ENCODE measurements around the gene MED16.

MED16 gene

DNA sequence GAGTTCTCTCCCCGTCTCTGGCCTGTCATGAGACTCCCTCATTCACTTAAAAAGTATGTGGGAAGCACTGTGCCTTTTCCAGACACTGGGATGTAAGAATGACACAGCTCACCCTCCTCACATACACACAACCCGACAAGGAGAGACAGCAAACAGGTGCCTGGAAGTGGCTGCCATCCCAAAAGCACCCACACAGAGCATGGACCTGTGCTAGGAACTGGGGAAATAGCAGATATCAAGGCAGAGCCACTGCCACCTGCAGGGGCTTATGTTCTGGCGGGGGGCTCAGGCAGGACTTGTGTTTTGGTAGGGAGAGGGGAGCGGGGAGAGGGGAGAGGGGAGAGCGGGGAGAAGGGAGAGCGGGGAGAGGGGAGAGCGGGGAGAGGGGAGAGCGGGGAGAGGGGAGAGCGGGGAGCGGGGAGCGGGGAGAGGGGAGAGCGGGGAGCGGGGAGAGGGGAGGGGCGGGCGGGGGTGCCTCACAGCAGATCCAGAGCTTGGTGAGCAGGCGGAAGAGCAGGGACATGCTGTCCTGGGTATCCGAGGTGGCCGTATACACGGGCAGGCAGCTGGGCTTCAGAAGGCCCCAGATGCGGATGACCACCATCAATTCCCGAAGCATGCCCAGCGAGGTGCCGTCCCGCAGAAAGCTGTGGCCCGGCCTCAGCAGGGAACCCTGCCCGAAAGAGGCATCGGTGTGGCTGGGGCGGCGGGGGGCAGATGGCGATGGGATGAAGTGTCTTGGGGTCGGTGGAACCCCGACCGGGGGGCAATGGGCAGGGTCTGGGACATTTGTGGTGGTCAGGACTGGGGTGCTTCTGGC lies 21.3 kb downstream of the MED16 start:
- no peak for DNase-seq (ENCODE audit: low spot score)

DNA sequence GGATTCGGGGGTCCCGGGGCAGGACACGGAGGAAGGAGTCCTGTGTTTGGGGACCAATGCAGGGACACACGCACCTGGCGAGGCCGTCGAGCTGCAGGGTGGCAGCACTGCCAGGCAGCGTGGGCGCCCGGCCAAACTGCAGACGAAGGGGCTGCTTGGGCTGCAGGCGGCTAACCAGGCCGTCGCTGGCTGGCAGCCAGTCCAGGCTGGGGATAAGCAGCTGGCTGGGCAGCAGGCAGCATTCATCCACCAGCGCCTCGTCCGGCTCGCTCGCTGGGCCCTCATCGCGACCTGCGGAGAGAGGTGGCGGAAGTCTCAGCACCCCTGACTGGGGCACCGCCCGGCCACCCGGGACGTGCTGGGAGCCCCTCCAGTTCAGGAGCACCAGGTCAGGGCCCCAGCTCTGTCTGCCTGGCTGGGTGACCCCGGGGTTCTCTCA lies 22.0 kb downstream of the MED16 start:
- no peak for DNase-seq (ENCODE audit: low spot score)

DNA sequence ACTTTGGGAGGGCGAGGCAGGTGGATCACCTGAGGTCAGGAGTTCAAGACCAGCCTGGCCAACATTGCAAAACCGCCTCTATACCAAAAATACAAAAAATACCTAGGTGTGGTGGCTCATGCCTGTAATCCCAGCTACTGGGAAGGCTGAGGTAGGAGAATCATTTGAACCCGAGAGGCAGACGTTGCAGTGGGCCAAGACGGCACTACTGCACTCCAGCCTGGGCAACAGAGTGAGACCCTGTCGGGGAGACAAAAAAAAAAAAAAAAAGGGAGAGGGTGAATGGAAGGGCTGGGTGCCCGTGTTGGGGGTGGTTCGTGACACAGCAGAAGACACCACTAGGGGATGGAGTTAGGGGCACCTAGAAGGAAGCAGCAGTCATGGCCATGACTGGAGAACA lies 22.7 kb downstream of the MED16 start:
- no peak for DNase-seq (ENCODE audit: low spot score)

DNA sequence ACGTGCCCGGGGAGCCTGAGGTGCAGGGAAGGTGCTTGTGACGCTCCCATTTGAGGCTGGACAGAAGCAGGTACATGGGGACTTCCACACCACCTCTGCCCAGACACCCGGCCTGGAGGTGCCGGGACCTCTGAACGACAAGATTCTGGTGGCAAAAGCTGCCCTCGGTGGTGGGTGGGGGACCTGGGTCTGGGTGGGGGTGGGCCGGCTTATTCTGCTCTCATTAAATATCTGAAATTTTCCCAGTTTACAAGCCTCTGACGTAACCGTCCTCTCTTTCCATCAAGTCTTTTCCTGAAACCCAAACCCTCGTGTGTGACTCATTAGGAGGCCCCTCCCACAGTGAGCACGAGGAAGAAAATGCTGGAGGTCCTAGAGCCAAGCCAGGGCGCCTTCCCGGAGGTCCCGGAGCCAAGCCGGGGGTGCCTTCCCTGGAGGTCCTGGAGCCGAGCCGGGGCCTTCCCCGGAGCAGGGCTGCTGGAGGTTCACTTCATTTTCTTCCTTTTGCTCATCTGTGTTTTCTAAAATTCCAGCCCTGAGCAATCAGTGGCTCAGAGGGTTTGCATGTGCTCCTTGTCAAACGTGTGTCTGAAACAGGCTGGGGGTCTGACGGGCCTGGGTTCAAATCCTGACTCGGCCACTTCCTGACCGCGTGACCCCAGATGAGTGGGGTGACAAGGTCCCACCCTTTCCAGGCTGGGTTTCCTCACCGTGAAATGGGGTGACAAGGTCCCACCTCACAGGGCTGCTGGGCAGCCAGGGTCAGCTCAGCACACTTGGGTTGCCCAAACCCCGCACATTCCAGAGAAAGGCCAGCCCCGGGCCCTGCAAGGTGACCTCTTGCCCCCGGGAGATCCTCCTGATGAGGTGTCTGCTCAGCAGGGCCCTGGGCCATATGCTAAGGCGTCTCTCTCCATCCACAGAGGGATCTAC lies 23.5 kb downstream of the MED16 start:
- peak; percentile 62 for DNase-seq (ENCODE audit: low spot score)

DNA sequence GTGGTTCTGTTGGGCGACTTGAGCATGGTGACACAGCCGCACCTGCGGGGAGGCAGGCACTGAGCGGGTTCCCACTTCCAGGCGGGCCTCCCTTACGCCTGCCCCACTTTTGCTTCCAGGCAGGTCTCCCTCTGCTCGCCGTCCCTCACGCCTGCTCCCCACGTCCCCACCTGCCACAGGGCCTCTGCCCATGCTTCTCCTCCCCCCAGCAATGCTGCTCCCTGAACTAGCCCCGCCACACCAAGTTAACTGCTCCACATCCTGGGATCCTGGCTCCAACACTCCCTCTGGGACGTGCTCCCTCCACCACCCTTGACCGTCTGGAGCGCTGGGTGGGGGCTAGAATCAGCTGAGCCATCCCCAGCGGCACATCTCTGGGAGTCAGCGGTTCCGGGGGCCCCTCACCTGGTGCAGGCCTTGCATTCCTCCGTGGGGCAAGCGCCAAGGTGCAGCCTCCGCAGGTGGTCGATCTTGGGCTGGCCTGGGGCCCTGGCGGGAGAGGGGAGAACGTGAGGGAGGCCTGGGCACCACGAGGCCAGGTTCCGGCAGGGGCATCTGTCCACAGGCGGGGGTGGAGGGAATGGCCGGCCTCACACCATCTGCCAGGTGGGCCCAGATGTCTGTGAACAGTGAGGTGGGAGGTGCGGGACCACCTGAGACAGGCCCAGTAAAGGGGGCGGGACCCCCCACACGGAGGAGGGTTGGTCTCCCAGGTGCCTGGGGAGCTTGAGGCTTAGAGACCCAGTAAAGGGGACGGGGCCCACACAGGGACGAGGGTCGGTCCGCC lies 24.3 kb downstream of the MED16 start:
- DNase-seq (ENCODE audit: low spot score) = no peak

DNA sequence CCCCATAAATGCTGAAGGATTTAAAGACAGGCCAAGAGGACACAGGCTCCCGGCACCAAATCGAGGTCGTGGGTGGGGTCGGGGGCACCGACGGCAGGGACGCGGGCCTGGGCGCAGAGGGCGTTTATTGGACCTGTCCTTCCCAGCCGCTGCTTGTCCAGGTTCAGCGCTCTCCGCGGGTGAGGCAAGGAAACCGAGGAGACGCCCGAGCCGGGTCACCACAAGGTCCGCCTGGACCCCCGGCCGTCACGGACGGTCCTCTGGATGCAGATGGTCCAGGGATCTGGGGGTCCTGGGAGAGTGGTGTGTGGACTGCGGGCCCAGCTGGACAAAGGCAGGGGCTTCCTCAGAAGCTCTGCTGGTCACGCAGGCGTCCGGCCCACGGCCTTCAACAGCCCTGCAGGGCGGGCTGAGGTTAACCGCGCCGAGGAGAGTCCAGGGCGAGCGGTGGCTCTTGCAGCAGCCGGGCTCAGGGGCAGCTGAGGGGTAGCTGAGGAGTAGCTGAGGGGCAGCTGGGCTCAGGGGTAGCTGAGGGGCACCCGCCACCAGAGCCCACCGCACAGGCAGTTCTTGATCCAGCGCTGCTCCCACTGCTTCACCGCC lies 25.0 kb downstream of the MED16 start:
- no peak for DNase-seq (ENCODE audit: low spot score)

DNA sequence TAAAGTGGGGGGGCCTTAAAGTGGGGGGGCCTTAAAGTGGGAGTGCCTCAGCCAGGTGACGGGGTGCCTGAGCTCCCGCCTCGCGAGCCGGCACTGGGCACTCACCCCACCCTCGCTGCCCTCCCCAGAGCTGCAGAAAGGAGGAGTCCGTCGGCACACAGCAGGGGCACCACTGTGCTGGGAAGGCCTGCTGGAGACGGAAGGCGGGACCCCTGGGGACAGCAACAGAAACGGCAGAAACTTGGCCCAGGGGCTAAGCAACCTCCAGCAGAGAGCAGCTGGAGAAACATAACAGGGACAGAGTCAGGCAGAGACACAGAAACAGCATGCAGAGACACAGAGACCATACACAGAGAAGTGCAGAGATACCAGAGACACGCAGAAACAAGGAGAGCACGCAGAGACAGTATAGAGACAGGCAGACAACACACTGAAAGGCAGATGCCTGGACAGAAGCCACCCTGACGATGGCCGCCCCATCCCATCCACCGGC lies 25.6 kb downstream of the MED16 start:
- no peak for DNase-seq (ENCODE audit: low spot score)

DNA sequence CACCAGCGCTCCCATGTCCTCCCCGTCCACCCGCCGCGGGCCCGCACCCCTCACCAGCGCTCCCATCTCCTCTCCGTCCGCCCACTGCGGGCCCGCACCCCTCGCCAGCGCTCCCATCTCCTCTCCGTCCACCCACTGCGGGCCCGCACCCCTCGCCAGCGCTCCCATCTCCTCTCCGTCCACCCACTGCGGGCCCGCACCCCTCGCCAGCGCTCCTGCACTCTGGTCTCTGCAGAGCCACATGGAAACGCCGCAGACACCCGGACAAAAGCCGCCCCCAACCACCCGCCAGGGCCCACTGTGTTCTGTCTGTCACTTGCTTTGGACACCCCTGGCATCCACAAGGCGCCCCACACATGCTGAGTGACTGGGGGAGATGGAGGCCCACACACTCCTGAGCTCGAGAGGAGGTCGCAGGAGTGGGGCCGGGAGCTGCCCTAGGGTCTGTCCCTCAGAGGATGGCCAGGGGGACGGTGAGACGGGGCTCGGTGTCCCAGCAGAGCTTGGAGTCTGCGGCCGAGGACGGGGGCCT lies 26.2 kb downstream of the MED16 start:
- DNase-seq (ENCODE audit: low spot score) = no peak

DNA sequence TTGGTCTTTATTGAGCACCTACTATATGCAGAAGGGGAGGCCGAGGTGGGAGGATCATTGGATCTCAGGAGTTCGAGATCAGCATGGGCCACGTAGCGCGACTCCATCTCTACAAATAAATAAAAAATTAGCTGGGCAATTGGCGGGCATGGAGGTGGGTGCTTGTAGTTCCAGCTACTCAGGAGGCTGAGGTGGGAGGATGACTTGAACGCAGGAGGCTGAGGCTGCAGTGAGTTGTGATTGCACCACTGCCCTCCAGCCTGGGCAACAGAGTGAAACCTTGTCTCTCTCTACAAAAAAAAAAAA lies 29.7 kb downstream of the MED16 start:
- DNase-seq (ENCODE audit: low spot score) = no peak

DNA sequence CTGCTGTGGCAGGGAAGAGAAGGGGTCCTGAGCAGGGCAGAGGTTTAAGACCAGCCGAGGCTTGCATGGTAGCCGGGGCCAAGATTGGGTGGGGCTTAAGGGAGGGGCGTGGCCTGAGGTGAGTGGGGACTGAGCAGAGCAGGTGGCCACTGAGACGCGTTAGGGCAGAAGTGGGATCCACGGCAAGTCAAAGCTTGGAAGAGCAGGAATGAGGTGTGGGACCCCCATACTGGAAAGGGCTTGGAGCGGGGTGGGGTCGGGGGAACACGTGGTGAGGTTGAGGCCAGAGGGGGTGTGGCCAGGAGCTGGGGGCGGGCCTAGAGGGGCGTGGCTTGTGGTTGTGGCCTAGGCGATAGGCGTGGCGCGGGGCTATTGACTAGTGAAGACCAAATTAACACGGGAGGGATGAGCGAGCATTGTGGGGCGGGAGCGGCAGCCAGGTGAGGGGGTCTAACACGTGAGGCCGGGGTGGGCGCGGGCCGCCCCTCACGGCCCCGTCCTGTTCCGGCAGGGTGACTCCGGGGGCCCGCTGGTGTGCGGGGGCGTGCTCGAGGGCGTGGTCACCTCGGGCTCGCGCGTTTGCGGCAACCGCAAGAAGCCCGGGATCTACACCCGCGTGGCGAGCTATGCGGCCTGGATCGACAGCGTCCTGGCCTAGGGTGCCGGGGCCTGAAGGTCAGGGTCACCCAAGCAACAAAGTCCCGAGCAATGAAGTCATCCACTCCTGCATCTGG lies 30.2 kb downstream of the MED16 start:
- peak; percentile 43 for DNase-seq (ENCODE audit: low spot score)

DNA sequence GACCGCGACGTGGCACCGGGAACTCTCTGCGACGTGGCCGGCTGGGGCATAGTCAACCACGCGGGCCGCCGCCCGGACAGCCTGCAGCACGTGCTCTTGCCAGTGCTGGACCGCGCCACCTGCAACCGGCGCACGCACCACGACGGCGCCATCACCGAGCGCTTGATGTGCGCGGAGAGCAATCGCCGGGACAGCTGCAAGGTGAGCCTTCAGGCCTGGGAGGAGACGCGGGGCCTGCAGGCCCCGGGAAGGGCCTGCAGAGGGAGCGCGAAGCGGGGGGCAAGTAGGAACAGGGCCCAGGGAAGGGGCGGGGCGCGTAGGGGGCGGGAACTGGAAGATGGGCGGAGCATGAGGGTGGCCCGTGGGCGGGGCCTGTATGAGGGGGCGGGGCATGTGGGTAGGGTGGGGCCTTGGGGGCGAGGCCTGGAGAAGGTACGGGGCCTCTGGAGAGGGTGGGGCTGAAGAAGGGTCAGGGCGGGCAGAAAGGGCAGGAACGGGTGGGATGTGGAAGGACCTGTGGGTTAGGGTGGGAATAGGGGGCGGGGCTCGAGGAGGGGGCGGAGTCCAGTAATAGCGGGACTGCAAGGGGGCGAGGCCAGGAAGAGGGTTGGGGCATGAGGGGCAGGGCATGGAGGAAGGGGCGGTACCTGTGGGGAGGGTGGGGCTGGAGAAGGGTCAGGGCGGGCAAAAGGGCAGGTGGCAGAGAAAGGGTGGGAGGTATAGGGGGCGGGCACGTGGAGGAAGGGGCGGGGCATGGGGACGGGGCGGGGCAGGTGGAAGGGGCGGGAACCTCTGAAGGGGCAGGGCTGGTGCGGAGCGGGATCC lies 31.0 kb downstream of the MED16 start:
- DNase-seq (ENCODE audit: low spot score) = peak; percentile 39

DNA sequence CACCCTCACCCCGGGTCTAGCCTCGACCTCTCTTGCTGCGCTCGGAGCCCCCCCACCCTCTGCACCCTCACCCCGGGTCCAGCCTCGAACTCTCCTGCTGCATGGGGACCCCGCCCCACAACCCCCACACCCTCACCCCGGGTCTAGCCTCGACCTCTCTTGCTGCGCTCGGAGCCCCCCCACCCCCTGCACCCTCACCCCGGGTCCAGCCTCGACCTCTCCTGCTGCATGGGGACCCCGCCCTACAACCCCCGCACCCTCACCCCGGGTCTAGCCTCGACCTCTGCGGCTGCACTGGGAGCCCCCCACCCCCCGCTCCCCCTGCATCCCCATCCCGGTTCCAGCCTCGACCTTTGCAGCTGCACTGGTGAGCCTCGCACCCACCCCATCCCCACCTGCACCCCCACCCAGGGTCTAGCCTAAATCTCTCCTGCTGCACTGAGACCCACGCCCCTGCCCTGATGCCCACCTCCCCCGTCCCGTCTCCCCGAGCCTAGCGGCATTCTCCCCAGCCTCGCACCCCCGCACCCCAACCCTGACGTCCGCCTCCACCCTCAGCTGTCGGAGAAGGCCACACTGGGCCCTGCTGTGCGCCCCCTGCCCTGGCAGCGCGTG lies 31.7 kb downstream of the MED16 start:
- no peak for DNase-seq (ENCODE audit: low spot score)

DNA sequence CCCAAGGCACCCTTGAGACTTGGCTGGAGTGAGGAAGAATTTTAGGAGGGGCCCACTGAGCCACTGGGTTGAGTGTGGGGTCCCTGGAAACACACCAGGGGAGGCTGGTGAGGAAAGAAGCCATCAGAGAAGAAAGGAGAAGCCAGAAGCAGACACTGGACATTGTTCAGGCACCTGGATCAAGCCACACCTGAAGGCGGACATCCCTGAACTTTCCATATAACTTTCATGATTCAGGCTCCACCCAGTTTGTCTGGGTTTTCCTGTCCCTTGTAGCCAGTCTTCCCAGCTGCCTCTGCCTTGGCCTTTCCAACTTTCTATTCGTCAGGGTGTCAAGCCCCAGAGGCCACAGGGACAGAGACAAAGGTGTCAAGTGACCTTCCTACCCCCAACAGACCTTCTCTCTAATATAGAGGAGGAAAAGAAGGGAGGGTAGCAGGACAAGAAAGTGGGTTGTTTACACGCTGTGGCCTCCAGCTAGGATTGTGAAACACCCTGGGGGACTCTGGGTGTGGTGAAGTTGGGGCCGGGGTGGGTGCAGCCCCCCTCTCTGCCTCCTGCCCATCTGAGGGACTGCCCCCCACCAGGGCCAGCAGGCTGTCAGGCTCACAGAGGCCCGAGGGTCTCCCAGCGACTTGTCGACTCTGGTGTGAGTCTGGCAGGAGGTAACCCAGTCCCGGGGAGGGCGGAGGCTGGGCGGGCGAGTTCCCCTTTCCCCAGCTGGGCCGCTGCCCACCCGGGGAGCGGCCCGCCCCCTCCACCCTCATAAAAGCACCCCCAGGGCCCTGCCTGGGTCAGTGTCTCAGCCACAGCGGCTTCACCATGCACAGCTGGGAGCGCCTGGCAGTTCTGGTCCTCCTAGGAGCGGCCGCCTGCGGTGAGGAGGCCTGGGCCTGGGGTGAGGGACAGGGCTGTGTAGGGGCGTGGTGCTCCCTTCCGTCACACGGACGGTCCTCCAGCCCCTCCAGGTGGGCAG lies 33.8 kb downstream of the MED16 start, which contains the start of gene CFD:
Gene CFD (plus strand): TSS at position 797 of the 976 bp plus-strand sequence. CDS start 26 bp downstream, at position 823.
- no peak for DNase-seq (ENCODE audit: low spot score)

DNA sequence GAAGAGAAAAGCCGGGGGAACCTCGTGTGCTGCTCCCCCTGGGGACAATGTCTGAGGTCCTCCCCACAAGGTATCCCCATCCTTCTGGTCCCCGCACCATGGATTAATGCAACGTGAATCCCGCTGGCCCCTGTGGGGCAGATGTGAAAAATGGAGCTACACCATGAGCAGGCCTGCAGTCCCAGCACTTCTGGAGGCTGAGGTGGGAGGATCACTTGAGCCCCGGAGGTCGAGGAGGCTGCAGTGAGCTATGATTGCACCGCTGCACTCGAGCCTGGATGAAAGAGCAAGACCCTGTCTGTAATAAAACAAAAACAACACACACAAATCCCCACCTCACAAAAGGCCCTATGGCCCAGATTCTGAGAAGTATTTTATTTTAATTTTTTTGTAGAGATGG lies 34.7 kb downstream of the MED16 start:
- DNase-seq (ENCODE audit: low spot score) = no peak

DNA sequence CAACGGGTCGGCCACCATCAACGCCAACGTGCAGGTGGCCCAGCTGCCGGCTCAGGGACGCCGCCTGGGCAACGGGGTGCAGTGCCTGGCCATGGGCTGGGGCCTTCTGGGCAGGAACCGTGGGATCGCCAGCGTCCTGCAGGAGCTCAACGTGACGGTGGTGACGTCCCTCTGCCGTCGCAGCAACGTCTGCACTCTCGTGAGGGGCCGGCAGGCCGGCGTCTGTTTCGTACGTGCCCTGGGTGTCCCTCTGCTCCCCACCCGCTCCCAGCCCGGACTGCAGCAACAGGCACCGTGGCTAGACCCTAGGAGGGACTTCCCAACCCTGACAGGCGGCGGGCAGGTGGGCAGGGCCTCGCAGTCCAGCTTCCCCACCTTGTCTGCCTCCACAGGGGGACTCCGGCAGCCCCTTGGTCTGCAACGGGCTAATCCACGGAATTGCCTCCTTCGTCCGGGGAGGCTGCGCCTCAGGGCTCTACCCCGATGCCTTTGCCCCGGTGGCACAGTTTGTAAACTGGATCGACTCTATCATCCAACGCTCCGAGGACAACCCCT lies 37.3 kb downstream of the MED16 start:
- no peak for DNase-seq (ENCODE audit: low spot score)

DNA sequence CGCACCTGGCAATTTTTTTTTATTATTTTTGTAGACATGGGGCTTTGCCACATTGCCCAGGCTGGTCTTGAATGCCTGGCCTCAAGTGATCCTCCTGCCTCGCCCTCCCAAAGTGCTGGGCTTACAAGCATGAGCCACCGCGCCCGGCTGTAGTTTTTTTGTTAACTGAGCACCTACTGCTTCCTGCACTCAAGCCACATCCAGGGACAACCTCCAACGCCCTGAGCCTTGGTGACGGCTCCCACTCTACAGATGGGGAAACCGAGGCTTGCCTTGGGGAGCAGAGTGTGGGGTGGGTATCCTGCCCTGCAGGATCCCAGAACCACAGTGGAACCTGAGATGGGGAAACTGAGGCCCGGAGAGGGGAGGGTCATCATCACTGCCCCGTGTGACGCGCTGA lies 37.8 kb downstream of the MED16 start:
- DNase-seq (ENCODE audit: low spot score) = no peak

DNA sequence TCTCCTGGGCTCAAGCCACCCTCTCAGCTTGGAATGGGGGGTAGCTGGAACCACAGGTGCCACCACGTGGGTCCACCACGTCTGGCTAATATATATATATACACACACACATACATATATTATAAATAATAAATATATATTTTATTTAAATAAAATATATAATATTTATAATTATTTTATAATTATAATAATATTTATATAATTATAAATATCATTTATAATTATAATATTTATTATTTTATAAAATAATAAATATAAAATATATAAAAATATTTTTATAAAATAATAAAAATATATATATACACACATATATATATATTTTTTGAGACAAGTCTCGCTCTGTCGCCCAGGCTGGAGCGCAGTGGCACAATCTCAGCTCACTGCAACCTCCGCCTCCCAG lies 38.4 kb downstream of the MED16 start:
- no peak for DNase-seq (ENCODE audit: low spot score)
